Gastroesophageal sphincter (tissue), 4 donors: ENCODE measurements around the gene DUSP11. TPM values are rescaled to one million over a fixed set of nuclear protein-coding genes. Genes with fewer than 3 reads are reported as not detected.
"Not testable (repeated sequence)": the region's sequence is repeated elsewhere in the genome, so short reads cannot be mapped to it uniquely, and the experiment has no call there.

Source experiments
- ATAC-seq: fragments of 150-250 bp; one replicate; pipeline ENCODE4 v1.9.1; 2016; ENCODE audit warnings: mild to moderate bottlenecking, moderate library complexity
- H3K27ac ChIP-seq, 4 donors: fragments of 200-600 bp; sonication (generic) in 3 of 4; 1 replicate in 3 of 4; 2 replicates in 1 of 4; pipeline ENCODE4 v1.5.1; 2016 to 2019
- H3K27me3 ChIP-seq: fragments of 200-600 bp; sonication (generic); one replicate; pipeline ENCODE4 v1.5.1; 2019
- H3K36me3 ChIP-seq, 2 donors: fragments of 200-600 bp; sonication (generic); one replicate each; pipeline ENCODE4 v1.5.1; 2019; ENCODE audit warnings: control low read depth in 1 of 2
- H3K4me1 ChIP-seq, 3 donors: fragments of 200-600 bp; sonication (generic); 1 replicate in 2 of 3; 2 replicates in 1 of 3; pipeline ENCODE4 v1.5.1; 2016 to 2019; ENCODE audit warnings: control low read depth in 2 of 3
- H3K4me3 ChIP-seq, 2 donors: fragments of 200-600 bp; sonication (generic); one replicate each; pipeline ENCODE4 v1.5.1; 2019; ENCODE audit warnings: mild to moderate bottlenecking in 1 of 2, moderate library complexity in 1 of 2
- H3K9me3 ChIP-seq, 3 donors: fragments of 200-600 bp; sonication (generic); one replicate each; pipeline ENCODE4 v1.5.1; 2017 to 2019; ENCODE audit warnings: control low read depth in 2 of 3
- CTCF ChIP-seq, 4 experiments: fragments of 200-600 bp in 2 of 4; fragments of 450-650 bp in 2 of 4; sonication (generic) in 1 of 4; IDR thresholded peaks; one replicate each; pipeline ENCODE4 v1.5.1; 2017 to 2019; ENCODE audit warnings: antibody characterized with exemption in 4 of 4, mild to moderate bottlenecking in 2 of 4, moderate library complexity in 2 of 4
- EP300 ChIP-seq: sonication (generic); formaldehyde crosslinking; IDR thresholded peaks from one replicate; pipeline ENCODE4 v1.6.1; 2017; ENCODE audit warnings: antibody characterized with exemption, mild to moderate bottlenecking
- POLR2A ChIP-seq, 2 donors: fragments of 450-650 bp; IDR thresholded peaks; one replicate each; pipeline ENCODE4 v1.6.1; 2017; ENCODE audit warnings: antibody characterized with exemption in 2 of 2, mild to moderate bottlenecking in 2 of 2, moderate library complexity in 1 of 2
- POLR2AphosphoS5 ChIP-seq: sonication (generic); formaldehyde crosslinking; IDR thresholded peaks from one replicate; pipeline ENCODE4 v1.6.1; 2017; ENCODE audit warnings: antibody characterized with exemption
- WGBS, 2 donors: methylation state at CpG; one replicate each; pipeline ENCODE4 v1.1.5; 2018; ENCODE audit warnings: low coverage in 1 of 2; 5-methylcytosine and 5-hydroxymethylcytosine counted together
- total RNA-seq, 4 donors: library from RNA; depleted of rRNA; stranded (reverse); fragments of >200 nt; gene quantifications; one replicate each; pipeline ENCODE4 v1.1.0, GENCODE V29; 2016

DUSP11 gene
- total RNA-seq, 4 donors from 2014 or later = 19.6 to 25.8 (median 25.1) TPM

- Histone ChIP-seq H3K4me1 (peaks cover 0 to 6% (median 0%) of the 10 kb centered on the region in 3 donors), H3K27me3 (no peaks in the 10 kb centered on the region), H3K36me3 (peaks cover 0 to 98% of the 10 kb centered on the region in 2 donors), H3K4me3 (no peak overlapping the region), H3K27ac (no peak overlapping the region), H3K9me3 (no peaks in the 10 kb centered on the region)
- TF ChIP-seq CTCF (IDR thresholded peaks at IDR 0.05) (no peak), EP300 (no peak), POLR2A (IDR thresholded peaks at IDR 0.05) (no peak), POLR2AphosphoS5 (no peak)
- ATAC-seq = no peak
- WGBS, 2 donors = 78 to 100% methylated on average over 1 of the region's 1 CpG
Observed at GRCh38 chr2:73764945-73765344, 15.0 kb downstream of the DUSP11 start.

GRCh38 chr2:73762571-73762970, 17.3 kb downstream of the DUSP11 start:
- Histone ChIP-seq H3K9me3 (no peaks in the 10 kb centered on the region), H3K4me1 (peaks cover 0 to 19% (median 8%) of the 10 kb centered on the region in 3 donors), H3K36me3 (peaks cover 0 to 93% of the 10 kb centered on the region in 2 donors), H3K27me3 (no peaks in the 10 kb centered on the region), H3K27ac (no peak overlapping the region), H3K4me3 (no peak overlapping the region)
- WGBS, 2 donors = 33 to 67% methylated on average over 1 of the region's 1 CpG
- no peak for ATAC-seq
- no peak for TF ChIP-seq POLR2A (IDR thresholded peaks at IDR 0.05)
- TF ChIP-seq CTCF (IDR thresholded peaks at IDR 0.05) = no peak
- TF ChIP-seq EP300 = no peak
- no peak for TF ChIP-seq POLR2AphosphoS5

- ATAC-seq = no peak
- no peaks in the 10 kb centered on the region for H3K27me3 ChIP-seq
- H3K4me1 ChIP-seq = peaks cover 0 to 19% (median 8%) of the 10 kb centered on the region in 3 donors
- 72 to 100% methylated on average over 2 of the region's 2 CpGs for WGBS, 2 donors
- no peaks in the 10 kb centered on the region for H3K9me3 ChIP-seq
- no peak overlapping the region for H3K4me3 ChIP-seq
- peaks cover 0 to 90% of the 10 kb centered on the region in 2 donors for H3K36me3 ChIP-seq
- peak overlapping the region in 2 of 4 donors; percentile 19 to 28 for H3K27ac ChIP-seq
- no peak for TF ChIP-seq CTCF (IDR thresholded peaks at IDR 0.05)
- no peak for TF ChIP-seq POLR2A (IDR thresholded peaks at IDR 0.05)
- TF ChIP-seq EP300 = no peak
- no peak for TF ChIP-seq POLR2AphosphoS5
Observed at GRCh38 chr2:73759904-73760303, 20.0 kb downstream of the DUSP11 start.

- Histone ChIP-seq H3K4me1 (peaks cover 0 to 19% (median 8%) of the 10 kb centered on the region in 3 donors), H3K9me3 (no peaks in the 10 kb centered on the region), H3K4me3 (no peak overlapping the region), H3K27ac (peak overlapping the region in 2 of 4 donors; percentile 19 to 28), H3K36me3 (peaks cover 0 to 90% of the 10 kb centered on the region in 2 donors), H3K27me3 (no peaks in the 10 kb centered on the region)
- ATAC-seq = no peak
- WGBS, 2 donors = 0 to 14% methylated on average over 2 to 3 of the region's 3 CpGs
- TF ChIP-seq POLR2AphosphoS5 (no peak), CTCF (IDR thresholded peaks at IDR 0.05) (no peak), POLR2A (IDR thresholded peaks at IDR 0.05) (no peak), EP300 (no peak)
Observed at GRCh38 chr2:73759285-73759764, 20.6 kb downstream of the DUSP11 start.

- H3K27ac ChIP-seq, ATAC-seq, H3K4me3 ChIP-seq, H3K27me3 ChIP-seq, H3K4me1 ChIP-seq, H3K9me3 ChIP-seq: not testable (repeated sequence)
- 87 to 89% methylated on average over 5 to 6 of the region's 7 CpGs for WGBS, 2 donors
- H3K36me3 ChIP-seq = peaks cover 0 to 86% of the 10 kb centered on the region in 2 donors
Observed at GRCh38 chr2:73754332-73754731, 25.6 kb downstream of the DUSP11 start.
